IMR-90 (cell line): ENCODE data around the gene DMD. TPM values are rescaled to one million over a fixed set of nuclear protein-coding genes. Genes with fewer than 3 reads are reported as not detected.

Experiments
- ATAC-seq: fragments of 200-7000 bp; cut with Tn5 transposase; 2 replicates; pipeline ENCODE4 v1.9.1; 2020; ENCODE audit warnings: low read depth, mild to moderate bottlenecking, moderate library complexity
- BruUV-seq: library from RNA; stranded (reverse); fragments of 400-500 nt; replicated peaks from 2 replicates; lab custom pipeline; 2021; lab: Mats Ljungman, UMichigan
- CTCF ChIA-PET: fragments of 300-600 bp; formaldehyde crosslinking; extraction: SDS; loops from one replicate; lab custom pipeline; 2021; ENCODE audit warnings: antibody characterized with exemption; lab: Yijun Ruan, JAX
- POLR2A ChIA-PET: fragments of 300-600 bp; sonication (Branson Sonifier 250); formaldehyde crosslinking; loops from one replicate; lab custom pipeline; 2022; ENCODE audit warnings: antibody characterized with exemption; ENCODE audit not compliant: unreplicated experiment; lab: Charles Lee
- DNase-seq: peaks from one replicate; pipeline ENCODE4 v3.0.0; 2013
- H2AFZ ChIP-seq: replicated peaks from 2 replicates; pipeline ENCODE3; 2013; ENCODE audit warnings: low read length, mild to moderate bottlenecking; ENCODE audit not compliant: poor library complexity
- H2AK5ac ChIP-seq: 2 replicates; pipeline ENCODE4 v1.6.1; 2013; ENCODE audit warnings: low read depth, low read length, inconsistent platforms
- H2AK9ac ChIP-seq: replicated peaks from 2 replicates; pipeline ENCODE3; 2013; ENCODE audit warnings: mild to moderate bottlenecking, low read depth, low read length, moderate library complexity; ENCODE audit not compliant: poor library complexity
- H2BK120ac ChIP-seq: 2 replicates; pipeline ENCODE4 v1.6.1; 2013; ENCODE audit warnings: low read depth, low read length, inconsistent platforms
- H2BK15ac ChIP-seq: 3 replicates; pipeline ENCODE4 v1.6.1; 2013; ENCODE audit warnings: low read depth, low read length, inconsistent platforms
- H2BK20ac ChIP-seq: 2 replicates; pipeline ENCODE4 v1.6.1; 2013; ENCODE audit warnings: low read depth, mild to moderate bottlenecking, inconsistent platforms, low read length, moderate library complexity
- H2BK5ac ChIP-seq: 2 replicates; pipeline ENCODE4 v1.6.1; 2013; ENCODE audit warnings: mild to moderate bottlenecking, low read depth, low read length, inconsistent platforms; ENCODE audit not compliant: poor library complexity, severe bottlenecking
- H3K14ac ChIP-seq: replicated peaks from 2 replicates; pipeline ENCODE4 v1.6.1; 2013; ENCODE audit warnings: low read depth, low read length, inconsistent platforms
- H3K18ac ChIP-seq: 2 replicates; pipeline ENCODE4 v1.6.1; 2013; ENCODE audit warnings: low read depth, low read length, control low read depth
- H3K23ac ChIP-seq: 2 replicates; pipeline ENCODE4 v1.6.1; 2013; ENCODE audit warnings: low read depth, low read length, inconsistent platforms
- H3K27ac ChIP-seq: 2 replicates; pipeline ENCODE4 v1.5.1; 2013; ENCODE audit warnings: mild to moderate bottlenecking, control low read depth, low read length; ENCODE audit not compliant: insufficient read depth
- H3K27me3 ChIP-seq: 2 replicates; pipeline ENCODE4 v1.6.1; 2013; ENCODE audit warnings: low read length; ENCODE audit not compliant: control insufficient read depth, insufficient read depth
- H3K36me3 ChIP-seq: 2 replicates; pipeline ENCODE4 v1.6.1; 2013; ENCODE audit warnings: low read length, mixed read lengths; ENCODE audit not compliant: control insufficient read depth, insufficient read depth
- H3K4ac ChIP-seq: 2 replicates; pipeline ENCODE4 v1.6.1; 2013; ENCODE audit warnings: low read depth, low read length, inconsistent platforms
- H3K4me1 ChIP-seq: 2 replicates; pipeline ENCODE4 v1.6.1; 2013; ENCODE audit warnings: low read length, mixed read lengths; ENCODE audit not compliant: control insufficient read depth, insufficient read depth
- H3K4me2 ChIP-seq: 2 replicates; pipeline ENCODE4 v1.6.1; 2013; ENCODE audit warnings: low read depth, mild to moderate bottlenecking, control low read depth, low read length, moderate library complexity
- H3K4me3 ChIP-seq: 2 replicates; pipeline ENCODE4 v1.5.1; 2013; ENCODE audit warnings: low read depth, mild to moderate bottlenecking, control low read depth, low read length, moderate library complexity; ENCODE audit not compliant: insufficient read depth
- H3K56ac ChIP-seq: 2 replicates; pipeline ENCODE4 v1.6.1; 2013; ENCODE audit warnings: low read length, inconsistent platforms; ENCODE audit not compliant: insufficient read depth; ENCODE audit errors: extremely low read depth
- H3K79me1 ChIP-seq, 2 experiments: 2 replicates each; pipeline ENCODE4 v1.6.1; 2013; ENCODE audit warnings: low read length in 2 of 2, inconsistent platforms in 1 of 2, low read depth in 1 of 2
- H3K9ac ChIP-seq: 2 replicates; pipeline ENCODE4 v1.6.1; 2013; ENCODE audit warnings: low read depth, low read length, control low read depth
- H3K9me1 ChIP-seq: 2 replicates; pipeline ENCODE4 v1.6.1; 2013; ENCODE audit warnings: low read length, inconsistent platforms; ENCODE audit not compliant: insufficient read depth
- H3K9me3 ChIP-seq: 2 replicates; pipeline ENCODE4 v1.6.1; 2013; ENCODE audit warnings: low read length; ENCODE audit not compliant: control insufficient read depth, insufficient read depth
- H4K20me1 ChIP-seq: 2 replicates; pipeline ENCODE4 v1.6.1; 2013; ENCODE audit warnings: low read length, inconsistent platforms; ENCODE audit not compliant: insufficient read depth
- H4K5ac ChIP-seq: 2 replicates; pipeline ENCODE4 v1.6.1; 2013; ENCODE audit warnings: mild to moderate bottlenecking, low read depth, low read length, control low read depth
- H4K8ac ChIP-seq, 2 experiments: 2 replicates each; pipeline ENCODE4 v1.6.1; 2013; ENCODE audit warnings: low read depth in 2 of 2, low read length in 2 of 2, control low read depth in 1 of 2, inconsistent platforms in 1 of 2
- H4K91ac ChIP-seq: 2 replicates; pipeline ENCODE4 v1.6.1; 2013; ENCODE audit warnings: low read depth, low read length, inconsistent platforms; ENCODE audit not compliant: insufficient read depth
- CHD1 ChIP-seq: IDR thresholded peaks from 2 replicates; pipeline ENCODE4 v1.6.1; 2012; ENCODE audit warnings: low read depth, low read length, improper control_type of control experiment
- RAD21 ChIP-seq: IDR thresholded peaks from 2 replicates; pipeline ENCODE4 v1.6.1; 2012; ENCODE audit warnings: low read length, improper control_type of control experiment
- WGBS, 2 experiments: methylation state at CpG; one replicate each; pipeline versions ENCODE4 v1.1.5 to v1.1.7; 2013; ENCODE audit warnings: missing lambda C conversion rate in 2 of 2; ENCODE audit not compliant: insufficient read length in 1 of 2; ENCODE audit errors: extremely low coverage in 2 of 2; 5-methylcytosine and 5-hydroxymethylcytosine counted together
- dilution Hi-C: fragments of 300-500 bp; cut with HindIII; formaldehyde crosslinking; loops from one replicate; pipeline ENCODE4 v1.14.3; 2018; ENCODE audit warnings: low sequenced_read_pairs; ENCODE audit not compliant: unreplicated experiment
- in situ Hi-C: fragments of 300-500 bp; cut with MboI; formaldehyde crosslinking; loops from 3 replicates; pipeline ENCODE4 v1.14.3; 2019; ENCODE audit warnings: low sequenced_read_pairs, inconsistent platforms, mixed read lengths
- intact Hi-C: fragments of 100-400 bp; cut with micrococcal nuclease; formaldehyde crosslinking; loops from 2 replicates; pipeline ENCODE4 v1.10.0; 2022
- polyA plus RNA-seq, 3 experiments: library from polyadenylated mRNA; depleted of rRNA; stranded (reverse); fragments of >200 nt; gene quantifications; 2 replicates each; pipeline ENCODE4 v1.2.3, GENCODE V29; 2012; ENCODE audit warnings: low replicate concordance in 1 of 3
- total RNA-seq: library from RNA; depleted of rRNA; stranded (reverse); fragments of >200 nt; gene quantifications from 2 replicates; pipeline ENCODE4 v1.2.3, GENCODE V29; 2012
- TF ChIP-seq, protein P1 (sequence below): conservative IDR thresholded peaks from 2 replicates; pipeline ENCODE4 v1.5.1; 2012; ENCODE audit warnings: mild to moderate bottlenecking, low read depth, low read length, improper control_type of control experiment

DMD gene
- total and polyA plus RNA-seq, 2 of the 4 experiments (the other 2 are of a cell fraction) = 6.6 to 11.8 TPM

DNA sequence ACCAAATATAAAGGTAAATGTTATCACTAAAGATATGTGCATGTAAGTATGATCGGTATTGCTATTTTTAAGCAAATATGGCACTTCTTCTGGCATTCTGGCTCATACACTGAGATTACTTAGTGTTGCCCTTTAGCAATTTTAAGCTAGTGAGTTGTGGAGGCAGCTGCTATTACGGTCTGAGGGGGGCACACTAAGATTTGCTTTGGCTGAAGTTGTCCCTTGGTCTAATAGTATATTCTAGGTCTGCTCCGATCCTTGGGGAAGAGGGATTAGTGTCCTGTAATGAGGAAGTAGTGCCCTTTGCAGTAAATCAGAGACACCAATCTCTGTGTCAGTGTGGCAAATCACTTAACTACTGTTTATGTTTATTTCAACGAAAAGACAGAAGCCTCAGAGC is 1943.0 kb downstream of the DMD start:
- Histone ChIP-seq H3K23ac (no peak overlapping the region), H3K9ac (no peak overlapping the region), H2BK20ac (no peak overlapping the region), H2BK15ac (no peak overlapping the region), H3K9me3 (no peaks in the 10 kb centered on the region), H2AFZ (no peak overlapping the region), H3K56ac (no peak overlapping the region), H3K4me2 (no peak overlapping the region), H3K14ac (no peak overlapping the region), H4K5ac (no peak overlapping the region), H3K79me1 (0 out of 4 replicates have a peak, but pooled peaks cover 3 to 4% of the 10 kb centered on the region in 2 experiments), H3K18ac (no peak overlapping the region), H2BK120ac (no peak overlapping the region), H2AK5ac (no peak overlapping the region), H3K9me1 (no peaks in the 10 kb centered on the region), H3K36me3 (no peaks in the 10 kb centered on the region), H4K8ac (no peak overlapping the region), H4K20me1 (no peaks in the 10 kb centered on the region), H3K4ac (no peak overlapping the region), H3K4me1 (no peaks in the 10 kb centered on the region), H3K27ac (no peak overlapping the region), H4K91ac (no peak overlapping the region), H2BK5ac (no peak overlapping the region), H3K4me3 (no peak overlapping the region), H2AK9ac (no peak overlapping the region), H3K27me3 (no peaks in the 10 kb centered on the region)
- ATAC-seq = no peak
- intact Hi-C loops = loop anchor here (5.0 to 10.0 kb wide), 2 partner anchors 156 to 231 kb away; no protein-coding TSS in a partner anchor
- dilution Hi-C loops = no loop called here
- ChIA-PET POLR2A (no interaction called here), CTCF (no interaction called here)
- in situ Hi-C loops = no loop called here
- peak; percentile 16 for DNase-seq
- WGBS, 2 experiments = no CpG with 5 or more reads among the region's 4 CpGs
- TF ChIP-seq CHD1 (no peak), RAD21 (peak; percentile 35)
- TF ChIP-seq, protein P1, sequence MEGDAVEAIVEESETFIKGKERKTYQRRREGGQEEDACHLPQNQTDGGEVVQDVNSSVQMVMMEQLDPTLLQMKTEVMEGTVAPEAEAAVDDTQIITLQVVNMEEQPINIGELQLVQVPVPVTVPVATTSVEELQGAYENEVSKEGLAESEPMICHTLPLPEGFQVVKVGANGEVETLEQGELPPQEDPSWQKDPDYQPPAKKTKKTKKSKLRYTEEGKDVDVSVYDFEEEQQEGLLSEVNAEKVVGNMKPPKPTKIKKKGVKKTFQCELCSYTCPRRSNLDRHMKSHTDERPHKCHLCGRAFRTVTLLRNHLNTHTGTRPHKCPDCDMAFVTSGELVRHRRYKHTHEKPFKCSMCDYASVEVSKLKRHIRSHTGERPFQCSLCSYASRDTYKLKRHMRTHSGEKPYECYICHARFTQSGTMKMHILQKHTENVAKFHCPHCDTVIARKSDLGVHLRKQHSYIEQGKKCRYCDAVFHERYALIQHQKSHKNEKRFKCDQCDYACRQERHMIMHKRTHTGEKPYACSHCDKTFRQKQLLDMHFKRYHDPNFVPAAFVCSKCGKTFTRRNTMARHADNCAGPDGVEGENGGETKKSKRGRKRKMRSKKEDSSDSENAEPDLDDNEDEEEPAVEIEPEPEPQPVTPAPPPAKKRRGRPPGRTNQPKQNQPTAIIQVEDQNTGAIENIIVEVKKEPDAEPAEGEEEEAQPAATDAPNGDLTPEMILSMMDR = peak; percentile 31; the same call in 1 of the 2 replicates
- BruUV-seq = no TSS peak
